HG02970 (cell line): ENCODE data around the gene XIAP.

Experiments
- ATAC-seq: cut with Tn5 transposase; IDR thresholded peaks from one replicate; pipeline ENCODE4 v1.9.1; 2021; ENCODE audit warnings: mild to moderate bottlenecking, moderate library complexity, moderate number of reproducible peaks; ENCODE audit not compliant: unreplicated experiment, low FRiP score

XIAP gene

GRCh38 chrX:123949846-123950245 lies 90.0 kb downstream of the XIAP start:
- no peak for ATAC-seq

DNA sequence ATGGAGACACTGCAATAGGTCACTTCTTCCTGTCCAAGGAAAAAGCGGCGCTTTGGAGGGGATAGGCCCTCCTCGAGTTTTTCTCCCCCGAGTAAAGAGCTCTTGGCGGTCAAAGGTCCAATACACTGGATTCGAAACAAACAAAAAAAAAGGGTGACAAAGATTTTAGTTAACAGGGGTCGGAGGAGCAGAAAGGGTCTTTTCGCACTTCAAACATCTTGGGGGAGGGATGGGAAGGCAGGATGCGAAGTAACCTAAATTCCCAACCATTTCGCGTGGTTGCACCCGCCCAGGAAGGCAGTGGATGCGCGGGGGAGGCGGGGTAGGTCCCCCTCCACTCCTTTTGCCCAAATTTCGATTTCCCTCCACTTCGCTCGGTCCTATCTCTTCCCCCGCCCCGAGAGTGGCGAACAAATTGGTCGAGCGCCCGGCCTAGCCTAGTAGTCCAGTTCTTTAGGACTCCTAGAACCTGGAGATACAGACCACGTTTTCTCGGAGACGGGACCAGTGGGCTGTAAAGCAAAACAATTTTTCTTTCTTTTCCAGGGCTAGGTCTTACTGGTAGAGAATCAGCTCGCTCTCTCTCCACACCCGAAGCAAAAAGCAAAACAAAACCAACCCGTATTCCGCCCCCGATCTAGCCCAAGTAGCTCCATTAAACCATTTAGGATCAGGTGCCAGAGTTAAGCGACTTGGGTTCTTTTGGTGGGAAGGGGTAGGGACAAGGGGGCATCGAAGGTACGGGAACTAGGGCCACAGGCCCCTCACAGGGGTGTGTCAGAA lies 99.6 kb downstream of the XIAP start:
- no peak for ATAC-seq

- ATAC-seq, result no peak
Measured at GRCh38 chrX:123960956-123961267, 101.1 kb downstream of the XIAP start.

GRCh38 chrX:123961268-123962005 lies 101.6 kb downstream of the XIAP start, which contains the start of gene STAG2:
Gene STAG2 (plus strand): TSS chrX:123961706. CDS start chrX:124022628, 60,922 bp downstream.
- no peak for ATAC-seq

- no peak for ATAC-seq
Measured at GRCh38 chrX:123962006-123962467, 102.2 kb downstream of the XIAP start.

DNA sequence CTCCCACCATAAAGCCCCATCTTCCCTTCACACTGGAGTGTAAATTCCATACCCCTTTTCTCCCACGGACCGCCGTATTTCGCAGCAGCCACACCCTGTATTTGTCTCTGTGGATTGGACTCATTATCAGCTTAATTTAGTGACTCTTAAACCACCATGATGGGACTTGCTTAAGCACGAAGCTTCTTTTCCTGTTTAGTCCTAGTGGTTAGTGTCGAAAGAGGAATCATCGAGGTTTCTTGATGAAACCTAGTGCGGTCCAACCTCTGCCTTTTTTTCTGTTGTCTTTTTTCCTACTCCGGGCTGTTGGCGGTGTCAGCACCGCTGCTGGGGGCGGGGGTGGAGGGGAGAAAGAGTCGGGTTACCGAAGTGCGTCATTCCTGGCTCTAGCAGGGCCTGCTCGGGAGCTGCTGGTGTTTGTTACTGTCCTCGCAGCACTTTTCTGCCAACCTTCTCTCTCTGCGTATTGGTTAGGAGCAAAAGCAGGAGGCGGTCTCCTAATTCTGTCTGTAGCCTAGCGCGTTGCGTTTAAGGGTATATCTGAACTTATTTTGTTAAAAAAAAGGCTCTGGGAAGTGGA lies 103.0 kb downstream of the XIAP start:
- no peak for ATAC-seq
